ENCODE results near the gene PATJ.

GRCh38 chr1:61724506-61724812 lies 17.8 kb upstream of the PATJ start:
- TF ChIP-seq, protein P1, sequence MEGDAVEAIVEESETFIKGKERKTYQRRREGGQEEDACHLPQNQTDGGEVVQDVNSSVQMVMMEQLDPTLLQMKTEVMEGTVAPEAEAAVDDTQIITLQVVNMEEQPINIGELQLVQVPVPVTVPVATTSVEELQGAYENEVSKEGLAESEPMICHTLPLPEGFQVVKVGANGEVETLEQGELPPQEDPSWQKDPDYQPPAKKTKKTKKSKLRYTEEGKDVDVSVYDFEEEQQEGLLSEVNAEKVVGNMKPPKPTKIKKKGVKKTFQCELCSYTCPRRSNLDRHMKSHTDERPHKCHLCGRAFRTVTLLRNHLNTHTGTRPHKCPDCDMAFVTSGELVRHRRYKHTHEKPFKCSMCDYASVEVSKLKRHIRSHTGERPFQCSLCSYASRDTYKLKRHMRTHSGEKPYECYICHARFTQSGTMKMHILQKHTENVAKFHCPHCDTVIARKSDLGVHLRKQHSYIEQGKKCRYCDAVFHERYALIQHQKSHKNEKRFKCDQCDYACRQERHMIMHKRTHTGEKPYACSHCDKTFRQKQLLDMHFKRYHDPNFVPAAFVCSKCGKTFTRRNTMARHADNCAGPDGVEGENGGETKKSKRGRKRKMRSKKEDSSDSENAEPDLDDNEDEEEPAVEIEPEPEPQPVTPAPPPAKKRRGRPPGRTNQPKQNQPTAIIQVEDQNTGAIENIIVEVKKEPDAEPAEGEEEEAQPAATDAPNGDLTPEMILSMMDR (IDR thresholded peaks at IDR 0.05): no peak
- no peak for TF ChIP-seq POLR2A (IDR thresholded peaks at IDR 0.05)
